Erythroblast (primary cell): ENCODE measurements around the gene FAM53C.

ENCODE experiments used
- GATA1 ChIP-seq: IDR thresholded peaks from 2 replicates; pipeline ENCODE4 v1.6.1; 2011; ENCODE audit warnings: low read depth, mild to moderate bottlenecking, control low read depth, low read length, moderate library complexity
- POLR2A ChIP-seq: IDR thresholded peaks from 2 replicates; pipeline ENCODE4 v1.6.1; 2011; ENCODE audit warnings: mild to moderate bottlenecking, low read length

DNA sequence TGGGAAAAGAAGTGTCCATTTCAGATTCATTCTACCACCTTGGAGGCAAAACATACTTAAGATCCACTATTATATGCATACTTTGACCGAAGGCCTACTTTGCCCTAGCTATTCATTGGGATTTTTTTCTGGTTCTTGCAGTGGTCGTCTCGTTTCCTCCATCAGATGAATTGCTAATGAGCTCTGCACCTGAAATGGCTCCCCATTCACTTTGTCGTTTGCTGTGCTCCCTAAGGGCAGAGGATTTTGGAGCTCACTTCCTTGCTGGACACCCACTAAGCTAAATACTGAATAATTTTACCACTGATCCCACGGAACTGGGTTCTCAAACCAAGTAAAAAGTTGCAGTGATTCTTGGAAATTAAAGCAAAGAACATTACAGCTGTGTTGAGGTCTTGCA lies 16.3 kb downstream of the FAM53C start:
- TF ChIP-seq POLR2A (no peak), GATA1 (no peak)
